HAP-1 (cell line): Measurements from ENCODE around the gene UROS.

ENCODE experiments used
- DNase-seq, 2 experiments: peaks; one replicate each; pipeline ENCODE4 v3.0.0-alpha.2; 2016 to 2020; ENCODE audit warnings: low spot score in 2 of 2
- H3K27me3 ChIP-seq: fragments of 250-450 bp; sonication (Bioruptor Pico); 2 replicates; pipeline ENCODE4 v1.5.1; 2020; ENCODE audit warnings: low read depth, mild to moderate bottlenecking, moderate library complexity
- H3K36me3 ChIP-seq: fragments of 250-450 bp; sonication (Bioruptor Pico); replicated peaks from 2 replicates; pipeline ENCODE4 v1.5.1; 2020; ENCODE audit warnings: mild to moderate bottlenecking
- H3K4me1 ChIP-seq: fragments of 250-450 bp; sonication (Bioruptor Pico); 2 replicates; pipeline ENCODE4 v1.5.1; 2020; ENCODE audit warnings: mild to moderate bottlenecking
- H3K4me3 ChIP-seq: fragments of 250-450 bp; sonication (Bioruptor Pico); 2 replicates; pipeline ENCODE4 v1.5.1; 2020; ENCODE audit warnings: mild to moderate bottlenecking, moderate library complexity
- H3K9me3 ChIP-seq: fragments of 250-450 bp; sonication (Bioruptor Pico); 2 replicates; pipeline ENCODE4 v1.5.1; 2020; ENCODE audit warnings: mild to moderate bottlenecking, moderate library complexity
- in situ Hi-C: fragments of 300-500 bp; cut with MboI; formaldehyde crosslinking; loops from 3 replicates; pipeline ENCODE4 v1.14.3; 2020; ENCODE audit warnings: low sequenced_read_pairs, inconsistent platforms, mixed read lengths

Gene UROS

GRCh38 chr10:125756853-125757487 lies 66.1 kb downstream of the UROS start:
- Histone ChIP-seq H3K4me1 (peaks cover 7% of the 10 kb centered on the region), H3K27me3 (no peaks in the 10 kb centered on the region), H3K4me3 (no peak overlapping the region), H3K36me3 (peaks cover 47% of the 10 kb centered on the region), H3K9me3 (no peaks in the 10 kb centered on the region)
- DNase-seq, result no peak
- in situ Hi-C loops, result no loop called here

GRCh38 chr10:125756196-125756595 lies 66.9 kb downstream of the UROS start:
- no peaks in the 10 kb centered on the region; the same call in 1 of the 2 replicates for H3K4me1 ChIP-seq
- peaks cover 49% of the 10 kb centered on the region for H3K36me3 ChIP-seq
- no peaks in the 10 kb centered on the region for H3K27me3 ChIP-seq
- in situ Hi-C loops, result no loop called here
- H3K4me3 ChIP-seq, result no peak overlapping the region
- H3K9me3 ChIP-seq, result no peaks in the 10 kb centered on the region
- DNase-seq, result no peak

- no peaks in the 10 kb centered on the region for H3K4me1 ChIP-seq
- DNase-seq, result no peak
- H3K27me3 ChIP-seq, result no peaks in the 10 kb centered on the region
- in situ Hi-C loops, result no loop called here
- H3K4me3 ChIP-seq, result no peak overlapping the region
- H3K36me3 ChIP-seq, result peaks cover 82% of the 10 kb centered on the region
- no peaks in the 10 kb centered on the region for H3K9me3 ChIP-seq
These were observed 75.6 kb downstream of the UROS start for GRCh38 chr10:125747417-125747816.

- H3K9me3 ChIP-seq, result no peaks in the 10 kb centered on the region
- DNase-seq, result no peak
- in situ Hi-C loops, result no loop called here
- no peaks in the 10 kb centered on the region for H3K27me3 ChIP-seq
- peaks cover 81% of the 10 kb centered on the region for H3K36me3 ChIP-seq
- H3K4me1 ChIP-seq, result no peaks in the 10 kb centered on the region
- no peak overlapping the region for H3K4me3 ChIP-seq
These were observed 78.1 kb downstream of the UROS start for GRCh38 chr10:125744909-125745308.

DNA sequence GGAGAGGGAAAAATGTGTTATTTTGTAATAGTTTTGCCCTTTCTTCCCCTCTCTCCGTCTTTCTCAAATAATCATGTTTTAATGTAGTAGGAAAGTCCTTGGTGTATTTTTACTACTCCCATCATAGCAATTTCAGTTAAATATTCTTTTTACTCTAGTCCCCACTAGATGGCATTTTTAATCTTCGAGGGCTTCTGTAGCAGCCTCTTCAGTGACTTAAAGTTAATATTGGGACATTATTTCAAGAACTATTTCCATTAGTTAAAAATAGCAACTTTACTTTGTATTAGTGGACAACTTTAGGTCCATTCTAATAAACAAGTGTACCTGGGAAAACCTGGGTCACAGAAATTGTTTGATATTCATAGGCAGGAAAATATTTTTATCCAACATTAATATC lies 80.6 kb downstream of the UROS start:
- peaks cover 87% of the 10 kb centered on the region for H3K36me3 ChIP-seq
- H3K4me1 ChIP-seq, result peaks cover 4% of the 10 kb centered on the region; the same call in 1 of the 2 replicates
- H3K9me3 ChIP-seq, result no peaks in the 10 kb centered on the region
- H3K4me3 ChIP-seq, result no peak overlapping the region
- H3K27me3 ChIP-seq, result no peaks in the 10 kb centered on the region
- no peak for DNase-seq
- in situ Hi-C loops, result no loop called here

- in situ Hi-C loops, result no loop called here
- no peaks in the 10 kb centered on the region for H3K27me3 ChIP-seq
These were observed 82.9 kb downstream of the UROS start for GRCh38 chr10:125739994-125740679.

More at GRCh38 chr10:125739994-125740679, 82.9 kb downstream of the UROS start:
- Histone ChIP-seq H3K4me1 (peaks cover 4% of the 10 kb centered on the region; the same call in 1 of the 2 replicates), H3K4me3 (no peak overlapping the region), H3K36me3 (peaks cover 89% of the 10 kb centered on the region), H3K9me3 (no peaks in the 10 kb centered on the region)
- DNase-seq, result no peak
